ENCODE measurements around the gene NUCB1.
"Not testable (repeated sequence)": the region's sequence is repeated elsewhere in the genome, so short reads cannot be mapped to it uniquely, and the experiment has no call there.

DNA sequence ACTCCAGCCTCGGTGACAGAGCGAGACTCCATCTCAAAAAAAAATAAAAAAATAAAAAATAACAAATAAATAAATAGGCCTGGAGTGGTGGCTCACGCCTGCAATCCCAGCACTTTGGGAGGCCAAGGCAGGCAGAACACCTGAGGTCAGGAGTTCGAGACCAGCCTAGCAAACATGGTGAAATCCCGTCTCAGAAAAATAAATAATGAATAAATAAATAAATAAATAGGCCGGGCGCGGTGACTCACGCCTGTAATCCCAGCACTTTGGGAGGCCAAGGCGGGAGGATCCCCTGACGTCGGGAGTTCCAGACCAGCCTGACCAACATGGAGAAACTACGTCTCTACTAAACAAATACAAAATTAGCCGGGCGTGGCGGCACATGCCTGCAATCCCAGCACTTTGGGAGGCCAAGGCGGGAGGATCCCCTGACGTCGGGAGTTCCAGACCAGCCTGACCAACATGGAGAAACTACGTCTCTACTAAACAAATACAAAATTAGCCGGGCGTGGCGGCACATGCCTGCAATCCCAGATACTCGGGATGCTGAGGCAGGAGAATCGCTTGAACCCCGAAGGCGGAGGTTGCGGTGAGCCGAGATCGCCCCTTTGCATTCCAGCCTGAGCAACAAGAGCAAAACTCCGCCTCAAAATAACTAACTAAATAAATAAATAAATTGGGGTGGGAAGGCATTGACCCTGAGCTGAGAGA, 28.5 kb upstream of the NUCB1 start:
- TF ChIP-seq POLR2A (IDR thresholded peaks at IDR 0.05; ENCODE audit: low read length); GATA1 (IDR thresholded peaks at IDR 0.05; ENCODE audit: low read depth, low read length): not testable (repeated sequence)
